NOMO-1 treated with DMSO at 0.1 percent for 48 hours (cell line): Measurements from ENCODE around the gene UQCRFS1.

Experiments
- DNase-seq: peaks from one replicate; lab custom pipeline; 2025; ENCODE audit not compliant: unreplicated experiment; lab: John Stamatoyannopoulos, UW

Gene UQCRFS1

DNA sequence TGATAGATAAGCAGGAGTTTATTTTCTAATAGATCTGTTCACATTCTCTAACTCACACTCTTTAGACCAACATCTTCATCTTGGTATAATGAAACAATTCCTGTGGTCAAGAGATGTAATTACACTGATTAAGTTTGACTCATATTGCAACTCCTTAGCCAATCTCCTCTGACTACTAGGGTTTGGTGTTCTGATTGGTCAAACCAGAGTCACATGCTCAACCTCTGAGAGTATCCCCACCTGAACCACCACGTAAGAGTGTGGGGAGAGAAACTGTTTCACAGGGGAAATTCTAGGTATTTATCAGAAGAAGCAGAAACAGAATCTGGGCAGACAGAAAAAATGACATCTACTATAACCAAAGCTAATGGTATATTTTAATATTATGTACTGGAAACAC lies 42.4 kb downstream of the UQCRFS1 start:
- no peak for DNase-seq

DNA sequence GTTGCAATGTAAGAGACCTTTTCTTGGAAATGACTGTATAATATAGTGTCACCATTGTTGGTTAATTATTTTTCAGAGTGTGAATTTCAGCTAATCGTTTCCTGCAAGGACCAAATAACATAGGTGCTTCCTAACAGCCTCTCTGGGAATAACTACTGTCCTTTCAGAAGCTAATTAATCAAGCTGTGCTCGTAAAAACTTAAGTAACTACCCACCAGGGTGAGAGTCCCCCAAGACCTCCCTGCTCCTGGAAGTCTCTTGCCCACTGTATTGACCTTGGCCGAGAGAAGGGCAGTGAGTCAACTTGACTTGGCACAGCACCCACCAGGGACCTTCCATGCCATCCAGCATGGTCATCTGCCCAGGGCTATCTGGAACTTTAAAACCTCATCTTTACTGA lies 50.3 kb downstream of the UQCRFS1 start:
- no peak for DNase-seq

DNA sequence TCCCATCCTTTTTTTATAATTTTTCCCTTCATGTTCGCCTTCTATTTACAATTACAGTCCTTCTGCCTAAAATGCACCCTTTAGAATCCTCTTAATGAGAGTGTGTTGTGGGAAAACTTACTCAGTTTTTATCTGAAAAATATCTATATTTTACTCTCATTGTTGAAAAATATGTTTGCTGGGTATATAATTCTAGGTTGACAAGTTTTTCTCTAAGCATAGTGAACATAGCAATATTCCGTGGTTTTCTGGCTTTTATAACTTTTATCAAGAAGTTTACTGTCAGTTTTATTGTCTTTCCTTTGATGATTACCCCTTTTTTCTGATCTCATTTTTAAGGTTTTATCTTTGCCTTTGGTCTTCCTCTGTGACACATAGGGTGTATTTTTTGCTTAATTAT lies 57.3 kb downstream of the UQCRFS1 start:
- no peak for DNase-seq
